Gastroesophageal sphincter (tissue), 3 donors: ENCODE data around the gene CDYL.

Experiments
- CTCF ChIP-seq, 4 experiments: fragments of 200-600 bp in 2 of 4; fragments of 450-650 bp in 2 of 4; sonication (generic) in 1 of 4; IDR thresholded peaks; one replicate each; pipeline ENCODE4 v1.5.1; 2017 to 2019; ENCODE audit warnings: antibody characterized with exemption in 4 of 4, mild to moderate bottlenecking in 2 of 4, moderate library complexity in 2 of 4
- POLR2A ChIP-seq, 2 donors: fragments of 450-650 bp; IDR thresholded peaks; one replicate each; pipeline ENCODE4 v1.6.1; 2017; ENCODE audit warnings: antibody characterized with exemption in 2 of 2, mild to moderate bottlenecking in 2 of 2, moderate library complexity in 1 of 2
- POLR2AphosphoS5 ChIP-seq: sonication (generic); formaldehyde crosslinking; IDR thresholded peaks from one replicate; pipeline ENCODE4 v1.6.1; 2017; ENCODE audit warnings: antibody characterized with exemption

GRCh38 chr6:4879741-4880275 is 103.6 kb downstream of the CDYL start:
- no peak for TF ChIP-seq POLR2A (IDR thresholded peaks at IDR 0.05)
- TF ChIP-seq CTCF (IDR thresholded peaks at IDR 0.05), result no peak
- TF ChIP-seq POLR2AphosphoS5, result no peak
